HG02943 (cell line): ENCODE data around the gene BUB1B.

Source experiments
- ATAC-seq: cut with Tn5 transposase; IDR thresholded peaks from one replicate; pipeline ENCODE4 v1.9.1; 2021; ENCODE audit warnings: mild to moderate bottlenecking, low read depth, moderate library complexity; ENCODE audit not compliant: unreplicated experiment

The BUB1B gene

DNA sequence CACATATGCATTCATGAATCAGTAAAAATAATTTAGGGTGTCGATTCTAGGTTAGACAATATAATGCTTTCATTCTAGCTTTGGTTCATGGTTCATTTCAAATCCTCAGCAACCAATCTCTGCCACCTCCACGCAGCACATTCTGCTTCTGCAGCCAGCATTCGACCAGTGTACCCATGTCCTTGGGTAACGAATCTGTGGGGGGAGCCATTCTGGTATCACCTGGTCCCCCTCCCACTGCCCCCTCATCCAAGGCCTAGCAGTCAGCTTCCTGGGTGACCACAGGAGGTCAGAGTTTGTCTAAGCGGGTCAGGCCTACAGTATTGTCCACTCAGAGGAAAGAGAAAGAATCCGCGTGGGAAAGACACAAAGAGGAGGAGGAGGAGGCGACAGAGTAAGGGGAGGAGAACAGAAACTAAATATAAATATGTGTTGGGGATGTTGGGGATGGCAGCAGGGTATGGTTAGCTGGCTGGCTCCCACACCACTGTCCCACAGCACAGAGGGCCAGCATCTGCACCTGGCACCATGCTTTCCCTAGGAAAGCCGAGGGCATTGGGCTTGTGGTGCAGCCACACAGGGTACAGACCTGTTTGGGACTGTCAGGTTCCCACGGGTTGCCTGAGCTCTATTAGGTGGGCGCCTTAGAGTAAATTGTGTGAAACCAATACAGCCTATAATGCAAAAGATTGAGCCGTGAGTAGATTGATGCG lies 90.1 kb downstream of the BUB1B start:
- no peak for ATAC-seq

DNA sequence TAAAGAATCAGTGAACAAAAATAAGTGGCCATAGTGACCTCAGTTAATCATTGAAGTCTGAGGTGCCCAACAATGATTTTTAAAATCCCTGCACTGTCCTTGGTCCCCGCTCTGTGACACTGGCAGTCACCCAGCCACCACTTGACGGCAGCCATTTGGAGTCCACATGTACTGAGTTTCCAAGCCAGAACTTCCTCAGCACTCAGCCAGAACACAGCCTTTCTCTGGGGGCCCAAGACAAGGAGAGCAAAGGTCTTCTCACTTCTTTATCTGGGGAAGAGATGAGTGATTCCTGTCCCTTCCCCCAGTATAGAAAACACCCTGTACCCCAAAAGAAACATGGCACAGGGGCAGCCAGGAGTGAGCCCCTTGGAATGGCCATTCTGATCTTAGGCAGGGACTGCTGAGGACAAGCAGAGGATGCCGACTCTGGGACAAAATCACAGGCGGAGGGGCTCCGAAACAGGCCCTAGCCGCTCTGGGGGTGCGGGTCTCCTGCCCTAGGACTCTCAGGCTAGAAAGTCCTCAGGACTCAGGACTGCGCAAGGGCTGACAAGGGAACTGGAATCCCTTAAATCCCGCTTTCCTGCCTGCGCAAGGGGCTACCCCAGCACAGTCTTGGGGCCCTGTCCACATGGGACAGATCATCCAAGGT lies 90.7 kb downstream of the BUB1B start:
- ATAC-seq = no peak

DNA sequence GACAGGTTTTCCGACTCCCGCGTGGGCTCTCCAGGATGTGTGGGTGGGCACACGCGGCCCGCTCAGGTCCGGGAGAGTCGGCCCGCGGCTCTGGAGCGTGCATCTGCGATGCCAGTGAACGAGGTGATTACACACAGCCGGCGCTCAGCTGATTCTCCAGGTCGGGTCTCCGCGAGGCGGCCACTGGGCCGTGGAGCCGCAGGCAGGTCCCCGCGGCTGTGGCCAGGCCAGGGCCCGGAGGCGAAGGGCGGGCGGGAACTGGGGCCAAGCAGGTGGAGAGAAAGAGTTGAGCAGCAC lies 91.2 kb downstream of the BUB1B start:
- no peak for ATAC-seq

- no peak for ATAC-seq
Observed at GRCh38 chr15:40252438-40253166, 91.7 kb downstream of the BUB1B start.

- ATAC-seq = no peak
Observed at GRCh38 chr15:40253167-40253790, 92.4 kb downstream of the BUB1B start.

GRCh38 chr15:40254452-40254851 lies 93.6 kb downstream of the BUB1B start:
- no peak for ATAC-seq

DNA sequence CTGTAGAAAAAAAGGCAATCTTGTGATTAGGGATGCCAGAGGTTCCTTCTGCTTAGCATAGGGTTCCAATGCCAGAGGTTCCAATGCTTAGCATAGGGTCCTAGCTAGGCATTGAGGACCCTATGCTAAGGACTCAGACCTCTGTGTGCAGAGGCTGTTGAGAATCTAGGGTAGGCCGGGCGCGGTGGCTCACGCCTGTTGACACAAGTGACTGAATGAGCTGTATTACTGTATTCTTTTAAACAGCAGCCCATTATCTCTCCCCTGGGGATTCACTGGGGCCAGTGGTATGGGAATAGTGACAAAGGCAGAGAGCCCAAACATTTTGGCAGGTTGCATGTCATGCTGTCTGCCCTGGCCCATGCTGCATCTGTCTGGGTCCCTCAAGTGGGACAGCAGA lies 94.2 kb downstream of the BUB1B start:
- ATAC-seq = no peak

GRCh38 chr15:40256638-40257235 lies 95.9 kb downstream of the BUB1B start:
- no peak for ATAC-seq

GRCh38 chr15:40257656-40258450 lies 97.0 kb downstream of the BUB1B start:
- ATAC-seq = no peak

GRCh38 chr15:40258544-40258943 lies 97.7 kb downstream of the BUB1B start:
- no peak for ATAC-seq

- ATAC-seq = no peak
Observed at GRCh38 chr15:40259021-40259420, 98.2 kb downstream of the BUB1B start.

DNA sequence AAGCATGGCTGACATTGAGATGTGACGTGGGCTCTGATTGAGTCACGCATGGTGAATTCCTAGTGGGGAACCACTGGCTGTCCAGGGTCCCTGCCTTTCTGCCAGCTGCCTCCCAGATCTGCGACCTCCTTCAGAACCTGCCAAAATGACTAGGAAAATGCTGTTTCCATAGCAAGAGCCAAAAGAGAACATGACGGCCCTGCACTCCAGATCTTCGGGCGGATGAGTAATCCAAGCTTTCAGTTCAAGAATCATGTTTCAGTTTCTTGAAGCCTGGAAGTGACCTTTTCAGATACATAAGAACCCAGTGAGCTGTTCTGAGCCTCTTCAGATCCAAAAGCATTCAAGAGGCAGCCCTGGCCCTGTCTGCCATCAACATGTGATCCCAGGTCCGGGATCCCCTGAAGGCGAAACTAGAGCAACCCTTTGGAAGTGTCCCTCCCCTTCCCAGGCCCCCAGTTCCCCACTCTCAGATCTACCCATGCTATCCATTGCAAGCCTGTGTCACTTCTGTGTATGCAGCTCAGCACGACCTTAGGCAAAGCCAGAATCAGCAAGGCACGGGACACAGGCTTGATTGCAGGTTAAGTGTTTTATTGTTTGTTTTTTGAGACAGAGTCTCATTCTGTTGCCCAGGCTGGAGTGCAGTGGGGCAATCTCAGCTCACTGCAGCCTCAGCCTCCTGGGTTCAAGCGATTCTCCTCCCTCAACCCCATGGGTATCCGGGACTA lies 102.3 kb downstream of the BUB1B start:
- no peak for ATAC-seq

DNA sequence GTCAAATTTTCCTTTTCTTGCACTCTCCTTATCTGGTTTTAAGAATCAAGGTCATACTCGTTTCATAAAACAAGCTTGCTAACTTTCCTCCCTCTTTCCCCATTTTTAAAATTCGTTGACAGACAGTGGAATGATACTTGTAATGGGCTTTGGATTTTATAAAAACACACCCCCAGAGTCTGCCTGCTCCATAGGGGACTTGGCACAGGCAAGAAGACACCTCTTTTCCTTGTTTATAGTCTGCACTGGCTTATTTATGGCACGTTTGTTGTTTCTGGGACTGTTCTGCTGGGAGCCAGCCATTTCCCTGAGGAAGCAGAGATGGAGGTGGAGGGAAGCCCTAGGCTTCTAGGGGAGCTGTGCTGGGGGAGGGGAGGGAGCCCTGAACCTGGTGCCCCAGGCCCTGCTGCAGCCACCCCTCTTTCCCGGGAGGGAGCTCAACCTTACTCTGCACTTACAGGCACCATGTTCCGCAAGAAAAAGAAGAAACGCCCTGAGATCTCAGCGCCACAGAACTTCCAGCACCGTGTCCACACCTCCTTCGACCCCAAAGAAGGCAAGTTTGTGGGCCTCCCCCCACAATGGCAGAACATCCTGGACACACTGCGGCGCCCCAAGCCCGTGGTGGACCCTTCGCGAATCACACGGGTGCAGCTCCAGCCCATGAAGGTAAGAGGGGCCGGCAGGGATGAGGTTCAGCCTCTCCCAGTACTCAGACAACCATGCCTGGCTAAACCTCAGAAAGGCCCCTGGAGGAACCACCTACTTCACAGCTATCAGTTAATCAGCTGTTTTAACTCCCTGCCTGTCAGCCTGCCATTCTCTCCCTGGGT lies 103.7 kb downstream of the BUB1B start:
- ATAC-seq = no peak

GRCh38 chr15:40265355-40265754 lies 104.5 kb downstream of the BUB1B start:
- no peak for ATAC-seq

GRCh38 chr15:40265875-40266274 lies 105.0 kb downstream of the BUB1B start:
- no peak for ATAC-seq

DNA sequence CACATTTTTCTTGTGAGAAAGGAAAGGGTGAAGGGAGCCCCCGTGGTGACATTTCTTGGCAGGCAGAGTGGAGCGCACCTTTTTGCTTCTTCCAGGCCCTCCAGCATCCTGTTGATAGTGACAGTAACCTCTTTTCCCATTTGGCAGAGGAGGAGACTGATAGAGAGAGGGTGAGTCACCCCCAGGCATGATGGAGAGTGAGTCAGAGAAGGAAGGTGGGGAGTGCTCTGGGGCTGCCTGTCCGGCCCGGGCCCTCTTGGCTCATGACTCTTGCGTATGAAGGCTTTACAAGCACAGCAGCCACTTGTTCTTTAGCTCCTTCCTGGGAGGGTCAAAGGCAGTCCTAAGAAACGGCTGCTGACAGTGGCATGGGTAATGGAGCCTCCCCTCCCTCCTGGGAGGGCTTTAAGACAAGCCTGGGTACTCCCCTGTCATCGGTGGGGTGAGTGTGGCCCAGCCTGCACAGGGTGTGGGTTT lies 106.0 kb downstream of the BUB1B start:
- no peak for ATAC-seq

GRCh38 chr15:40267670-40268069 lies 106.8 kb downstream of the BUB1B start:
- no peak for ATAC-seq

GRCh38 chr15:40269604-40270003 lies 108.7 kb downstream of the BUB1B start:
- no peak for ATAC-seq
